RWPE2 (cell line): ENCODE measurements around the gene ZNF438.

Experiments
- ATAC-seq: fragments of 200-7000 bp; cut with Tn5 transposase; 3 replicates; pipeline ENCODE4 v1.9.1; 2021; ENCODE audit warnings: low read depth
- DNase-seq: peaks from one replicate; pipeline ENCODE4 v3.0.0-alpha.2; 2020; ENCODE audit warnings: low spot score
- H3K27ac ChIP-seq: fragments of 450-650 bp; 2 replicates; pipeline ENCODE4 v1.5.1; 2017; ENCODE audit warnings: mild to moderate bottlenecking; ENCODE audit not compliant: poor library complexity, severe bottlenecking
- H3K27me3 ChIP-seq: fragments of 250-450 bp; sonication (Bioruptor Pico); 2 replicates; pipeline ENCODE4 v1.5.1; 2021; ENCODE audit warnings: mild to moderate bottlenecking, moderate library complexity; ENCODE audit not compliant: insufficient read depth, poor library complexity, severe bottlenecking
- H3K36me3 ChIP-seq: fragments of 250-450 bp; sonication (Bioruptor Pico); 2 replicates; pipeline ENCODE4 v1.5.1; 2020; ENCODE audit warnings: low read depth, mild to moderate bottlenecking, moderate library complexity
- H3K4me1 ChIP-seq: fragments of 250-450 bp; sonication (Bioruptor Pico); 2 replicates; pipeline ENCODE4 v1.5.1; 2021; ENCODE audit warnings: mild to moderate bottlenecking, moderate library complexity; ENCODE audit not compliant: insufficient read depth, poor library complexity, severe bottlenecking
- H3K4me3 ChIP-seq: fragments of 250-450 bp; sonication (Bioruptor Pico); 2 replicates; pipeline ENCODE4 v1.5.1; 2021; ENCODE audit warnings: mild to moderate bottlenecking, moderate library complexity; ENCODE audit not compliant: severe bottlenecking
- H3K9me3 ChIP-seq: fragments of 250-450 bp; sonication (Bioruptor Pico); 2 replicates; pipeline ENCODE4 v1.5.1; 2021; ENCODE audit warnings: mild to moderate bottlenecking, moderate library complexity; ENCODE audit not compliant: severe bottlenecking
- TF ChIP-seq, protein P1 (sequence below): fragments of 450-650 bp; IDR thresholded peaks from one replicate; pipeline ENCODE4 v1.5.1; 2017; ENCODE audit warnings: mild to moderate bottlenecking, moderate library complexity; ENCODE audit not compliant: poor library complexity, severe bottlenecking

Gene ZNF438

DNA sequence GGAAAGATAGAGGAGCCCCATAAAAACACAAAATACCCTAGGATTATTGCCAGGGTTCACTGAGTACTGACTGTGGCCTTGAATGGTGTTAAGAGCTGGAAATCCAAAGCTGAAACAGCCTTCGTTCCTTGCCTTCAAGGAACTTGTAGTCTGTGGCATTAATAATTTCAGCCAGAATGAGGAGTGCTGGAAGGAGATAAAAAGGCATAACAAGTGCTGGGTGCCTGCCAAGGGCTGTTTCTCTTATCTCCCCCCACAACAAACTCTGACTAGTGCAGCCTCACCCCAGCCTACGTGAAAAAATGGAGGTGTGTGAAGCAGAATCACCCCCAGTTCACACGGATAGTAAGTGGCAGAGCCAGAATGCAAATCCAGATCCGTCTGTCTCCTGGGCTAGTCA, 203.0 kb downstream of the ZNF438 start:
- DNase-seq (no peak), ATAC-seq (no peak)
- H3K4me1 ChIP-seq: no peaks in the 10 kb centered on the region
- no peak overlapping the region for H3K4me3 ChIP-seq
- TF ChIP-seq, protein P1, sequence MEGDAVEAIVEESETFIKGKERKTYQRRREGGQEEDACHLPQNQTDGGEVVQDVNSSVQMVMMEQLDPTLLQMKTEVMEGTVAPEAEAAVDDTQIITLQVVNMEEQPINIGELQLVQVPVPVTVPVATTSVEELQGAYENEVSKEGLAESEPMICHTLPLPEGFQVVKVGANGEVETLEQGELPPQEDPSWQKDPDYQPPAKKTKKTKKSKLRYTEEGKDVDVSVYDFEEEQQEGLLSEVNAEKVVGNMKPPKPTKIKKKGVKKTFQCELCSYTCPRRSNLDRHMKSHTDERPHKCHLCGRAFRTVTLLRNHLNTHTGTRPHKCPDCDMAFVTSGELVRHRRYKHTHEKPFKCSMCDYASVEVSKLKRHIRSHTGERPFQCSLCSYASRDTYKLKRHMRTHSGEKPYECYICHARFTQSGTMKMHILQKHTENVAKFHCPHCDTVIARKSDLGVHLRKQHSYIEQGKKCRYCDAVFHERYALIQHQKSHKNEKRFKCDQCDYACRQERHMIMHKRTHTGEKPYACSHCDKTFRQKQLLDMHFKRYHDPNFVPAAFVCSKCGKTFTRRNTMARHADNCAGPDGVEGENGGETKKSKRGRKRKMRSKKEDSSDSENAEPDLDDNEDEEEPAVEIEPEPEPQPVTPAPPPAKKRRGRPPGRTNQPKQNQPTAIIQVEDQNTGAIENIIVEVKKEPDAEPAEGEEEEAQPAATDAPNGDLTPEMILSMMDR: no peak
- H3K27ac ChIP-seq: no peak overlapping the region
- H3K9me3 ChIP-seq: no peaks in the 10 kb centered on the region
- no peaks in the 10 kb centered on the region for H3K36me3 ChIP-seq
- H3K27me3 ChIP-seq: peaks cover 4% of the 10 kb centered on the region

DNA sequence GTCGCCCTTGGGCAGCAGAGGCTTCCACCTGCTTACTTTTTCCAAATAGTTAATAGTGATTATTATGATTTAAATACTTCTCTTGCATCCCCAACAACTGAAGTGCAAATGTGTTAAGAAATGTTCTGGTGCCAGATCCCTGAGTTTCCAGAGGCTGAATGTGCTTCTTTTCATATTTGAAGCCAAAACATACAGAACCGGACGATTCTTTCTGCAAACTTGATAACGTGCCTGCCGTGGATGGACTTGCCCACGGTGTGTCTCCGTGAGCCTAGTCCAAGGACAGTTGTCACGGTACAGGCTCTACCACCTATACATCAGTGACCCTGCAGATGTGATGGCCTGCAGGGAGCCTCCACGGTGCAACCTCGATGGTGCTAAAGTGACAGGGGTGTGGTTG, 203.5 kb downstream of the ZNF438 start:
- Histone ChIP-seq H3K27me3 (peaks cover 4% of the 10 kb centered on the region), H3K36me3 (no peaks in the 10 kb centered on the region), H3K27ac (no peak overlapping the region), H3K9me3 (no peaks in the 10 kb centered on the region), H3K4me1 (no peaks in the 10 kb centered on the region), H3K4me3 (no peak overlapping the region)
- DNase-seq: no peak
- TF ChIP-seq, protein P1: no peak
- ATAC-seq: no peak

DNA sequence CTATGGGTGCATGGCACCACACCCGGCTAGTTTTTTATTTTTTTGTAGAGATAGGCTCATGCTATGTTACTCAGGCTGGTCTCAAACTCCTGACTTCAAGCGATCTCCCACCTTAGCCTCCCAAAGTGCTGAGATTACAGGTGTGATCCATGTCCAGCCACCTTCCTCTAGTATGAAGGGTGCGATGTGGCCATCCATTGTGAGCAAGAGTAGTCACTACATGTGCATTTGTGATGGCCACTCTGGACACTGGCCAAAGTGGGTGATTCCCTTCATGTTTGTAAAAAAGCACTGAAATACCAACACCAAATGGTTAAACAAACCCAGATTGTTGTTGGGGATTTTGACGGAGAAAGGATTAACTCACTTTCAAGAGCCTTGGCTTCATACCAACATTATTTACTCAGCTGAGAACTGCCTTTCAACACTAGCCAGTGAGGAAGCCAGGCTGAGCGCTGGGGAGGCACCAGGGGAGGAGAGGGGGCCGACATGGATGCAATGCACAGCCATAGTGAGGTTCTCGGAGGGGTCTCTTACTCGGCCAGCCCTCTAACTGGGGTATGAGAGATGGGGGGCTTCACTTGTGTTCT, 204.0 kb downstream of the ZNF438 start:
- Histone ChIP-seq H3K4me3 (no peak overlapping the region), H3K27me3 (peaks cover 4% of the 10 kb centered on the region), H3K9me3 (no peaks in the 10 kb centered on the region), H3K27ac (no peak overlapping the region), H3K4me1 (no peaks in the 10 kb centered on the region), H3K36me3 (no peaks in the 10 kb centered on the region)
- TF ChIP-seq, protein P1: no peak
- no peak for ATAC-seq
- DNase-seq: no peak

DNA sequence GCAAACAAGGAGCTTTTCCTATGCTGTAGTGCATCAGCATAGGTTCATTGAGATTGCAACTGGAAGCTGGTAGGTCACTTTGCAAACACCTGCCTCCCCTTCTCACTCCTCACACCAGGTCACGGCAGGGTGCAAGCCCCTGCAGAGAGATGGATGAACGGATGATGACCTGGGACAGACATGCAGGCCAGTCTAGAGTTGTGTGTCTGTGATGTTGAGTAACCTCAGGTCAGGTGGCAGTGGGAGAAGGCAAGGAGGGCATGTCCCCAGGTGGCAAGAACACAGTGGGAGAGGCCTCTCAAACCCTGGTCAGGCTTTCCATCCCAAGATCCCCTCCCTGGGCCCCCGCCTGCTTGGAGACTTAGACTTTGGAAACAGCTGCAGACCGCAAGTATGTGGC, 205.0 kb downstream of the ZNF438 start:
- H3K4me1 ChIP-seq: no peaks in the 10 kb centered on the region
- DNase-seq (no peak), ATAC-seq (no peak)
- H3K36me3 ChIP-seq: no peaks in the 10 kb centered on the region
- H3K27me3 ChIP-seq: no peaks in the 10 kb centered on the region
- H3K9me3 ChIP-seq: no peaks in the 10 kb centered on the region
- TF ChIP-seq, protein P1: no peak
- no peak overlapping the region for H3K27ac ChIP-seq
- H3K4me3 ChIP-seq: no peak overlapping the region

DNA sequence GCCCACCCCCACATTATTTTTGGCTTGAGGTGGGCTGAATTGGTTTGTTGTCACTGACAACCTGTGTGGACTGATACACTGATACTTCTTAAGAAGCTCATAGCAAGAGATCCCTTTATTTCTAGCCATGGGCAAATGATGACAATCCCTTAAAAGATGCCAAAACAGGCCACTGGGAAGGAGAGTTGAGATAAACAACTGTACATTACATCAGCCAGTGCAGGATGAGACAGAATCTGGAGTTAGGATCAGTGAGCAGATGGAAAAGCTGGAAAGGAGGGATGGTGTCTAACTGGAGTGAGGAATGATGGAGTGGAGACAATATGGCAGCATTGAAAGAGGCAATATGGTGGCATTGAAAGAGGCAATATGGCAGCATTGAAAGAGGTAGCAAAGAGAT, 206.2 kb downstream of the ZNF438 start:
- ATAC-seq (no peak), DNase-seq (no peak)
- Histone ChIP-seq H3K27ac (no peak overlapping the region), H3K4me3 (no peak overlapping the region), H3K9me3 (no peaks in the 10 kb centered on the region), H3K36me3 (no peaks in the 10 kb centered on the region), H3K4me1 (no peaks in the 10 kb centered on the region), H3K27me3 (no peaks in the 10 kb centered on the region)
- TF ChIP-seq, protein P1: no peak
